ENCODE results near the gene PRRX1.

GRCh38 chr1:170672316-170672715 lies 8.4 kb downstream of the PRRX1 start:
- TF ChIP-seq CTCF (conservative IDR thresholded peaks at IDR 0.05) (no peak), ZFX (IDR thresholded peaks at IDR 0.05) (no peak)
